ENCODE data around the gene SEMA4F.

DNA sequence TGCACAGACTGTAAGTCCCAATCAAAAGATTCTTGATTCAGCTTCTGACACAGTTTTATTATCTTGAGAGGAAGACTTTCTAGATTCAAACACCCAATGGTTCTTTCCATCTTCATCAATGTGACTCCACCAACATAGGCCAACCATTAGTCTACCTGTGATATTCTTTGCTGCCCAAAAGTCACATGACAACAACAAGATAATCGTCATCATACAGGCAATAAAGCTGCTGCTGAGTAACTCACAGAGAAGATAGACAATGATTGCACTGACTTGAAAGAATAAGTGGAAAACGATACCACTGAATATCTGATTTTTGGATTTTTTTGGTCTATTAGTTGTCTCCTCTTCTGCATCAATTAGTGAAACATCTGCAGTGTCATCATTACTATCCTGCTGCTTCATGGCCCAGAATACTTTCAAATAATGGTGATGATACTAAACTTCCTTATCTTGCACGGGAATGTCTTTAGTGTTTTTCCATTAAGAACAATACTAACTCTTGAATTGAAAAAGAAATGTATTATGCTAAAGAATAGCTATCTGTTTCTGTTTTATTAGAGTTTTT is 25.4 kb upstream of the SEMA4F start:
- TF ChIP-seq, protein P1, sequence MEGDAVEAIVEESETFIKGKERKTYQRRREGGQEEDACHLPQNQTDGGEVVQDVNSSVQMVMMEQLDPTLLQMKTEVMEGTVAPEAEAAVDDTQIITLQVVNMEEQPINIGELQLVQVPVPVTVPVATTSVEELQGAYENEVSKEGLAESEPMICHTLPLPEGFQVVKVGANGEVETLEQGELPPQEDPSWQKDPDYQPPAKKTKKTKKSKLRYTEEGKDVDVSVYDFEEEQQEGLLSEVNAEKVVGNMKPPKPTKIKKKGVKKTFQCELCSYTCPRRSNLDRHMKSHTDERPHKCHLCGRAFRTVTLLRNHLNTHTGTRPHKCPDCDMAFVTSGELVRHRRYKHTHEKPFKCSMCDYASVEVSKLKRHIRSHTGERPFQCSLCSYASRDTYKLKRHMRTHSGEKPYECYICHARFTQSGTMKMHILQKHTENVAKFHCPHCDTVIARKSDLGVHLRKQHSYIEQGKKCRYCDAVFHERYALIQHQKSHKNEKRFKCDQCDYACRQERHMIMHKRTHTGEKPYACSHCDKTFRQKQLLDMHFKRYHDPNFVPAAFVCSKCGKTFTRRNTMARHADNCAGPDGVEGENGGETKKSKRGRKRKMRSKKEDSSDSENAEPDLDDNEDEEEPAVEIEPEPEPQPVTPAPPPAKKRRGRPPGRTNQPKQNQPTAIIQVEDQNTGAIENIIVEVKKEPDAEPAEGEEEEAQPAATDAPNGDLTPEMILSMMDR (IDR thresholded peaks at IDR 0.05; ENCODE audit: insufficient read depth, low read depth, low read length): no peak
- TF ChIP-seq EZH2 (IDR thresholded peaks at IDR 0.05; ENCODE audit: insufficient read depth, low read length): no peak

Data from astrocyte (in vitro differentiated cells and primary cell).